Ovary (tissue), 9 donors: ENCODE measurements around the gene STIM1. TPM values are rescaled to one million over a fixed set of nuclear protein-coding genes. Genes with fewer than 3 reads are reported as not detected.
"Not testable (repeated sequence)": the region's sequence is repeated elsewhere in the genome, so short reads cannot be mapped to it uniquely, and the experiment has no call there.

Source experiments
- DNase-seq, 5 donors: peaks; one replicate each; pipeline ENCODE4 v3.0.0-alpha.2; 2019 to 2020
- H3K27ac ChIP-seq, 2 donors: fragments of 200-600 bp; one replicate each; pipeline versions ENCODE4 v1.5.1 to v1.8.0; 2019 to 2022
- H3K27me3 ChIP-seq: fragments of 200-600 bp; one replicate; pipeline ENCODE4 v1.8.0; 2022
- H3K36me3 ChIP-seq: fragments of 200-600 bp; sonication (generic); one replicate; pipeline ENCODE4 v1.5.1; 2019
- H3K4me1 ChIP-seq: one replicate; pipeline ENCODE4 v1.8.1; 2013; ENCODE audit warnings: mild to moderate bottlenecking, moderate library complexity; ENCODE audit not compliant: insufficient read depth
- H3K4me3 ChIP-seq: fragments of 200-600 bp; sonication (generic); one replicate; pipeline ENCODE4 v1.5.1; 2017
- H3K9me3 ChIP-seq, 2 donors: fragments of 200-600 bp in 1 of 2; sonication (generic) in 1 of 2; one replicate each; pipeline versions ENCODE4 v1.5.1 to v1.8.1; 2013 to 2019; ENCODE audit warnings: mild to moderate bottlenecking in 1 of 2, moderate library complexity in 1 of 2
- CTCF ChIP-seq, 3 donors: fragments of 450-650 bp in 2 of 3; fragments of 200-600 bp in 1 of 3; IDR thresholded peaks; one replicate each; pipeline versions ENCODE4 v1.5.1 to v1.8.0; 2016 to 2022; ENCODE audit warnings: antibody characterized with exemption in 3 of 3, mild to moderate bottlenecking in 1 of 3
- EP300 ChIP-seq: sonication (generic); formaldehyde crosslinking; IDR thresholded peaks from one replicate; pipeline ENCODE4 v1.6.1; 2017; ENCODE audit warnings: antibody characterized with exemption
- POLR2A ChIP-seq: fragments of 450-650 bp; IDR thresholded peaks from one replicate; pipeline ENCODE4 v1.6.1; 2017; ENCODE audit warnings: antibody characterized with exemption, mild to moderate bottlenecking, moderate library complexity
- WGBS, 3 donors: extraction: QIAGEN DNeasy Blood & Tissue Kit in 1 of 3; methylation state at CpG; one replicate each; pipeline versions ENCODE4 v1.1.5 to v1.1.7; 2013 to 2017; 5-methylcytosine and 5-hydroxymethylcytosine counted together
- intact Hi-C, 4 donors: fragments of 100-400 bp; cut with DNase I; formaldehyde crosslinking; loops; one replicate each; pipeline versions ENCODE4 v1.11.0 to v1.15.1; 2022 to 2023
- polyA plus RNA-seq, 2 donors: library from polyadenylated mRNA; stranded (reverse); fragments of 200-250 nt in 1 of 2; fragments of 350-450 nt in 1 of 2; fragmentation: Illumina TruSeq in 1 of 2; extraction: RNeasy Lipid Tissue Mini Kit (QIAGEN cat#74804) in 1 of 2; gene quantifications; one replicate each; pipeline ENCODE4 v1.2.3, GENCODE V29; 2013 to 2014
- total RNA-seq, 7 donors: library from RNA; depleted of rRNA in 2 of 7; stranded (reverse); fragments of >200 nt in 2 of 7; fragmentation: NEBNext Ultra II Directional in 3 of 7; extraction: Animal tissue kit (Norgen Biotek cat#: 25700) in 3 of 7; gene quantifications; one replicate each; pipeline versions ENCODE4 v1.1.0 to v1.2.4, GENCODE V29; 2016 to 2023
- donor health status: DM: no; HTN: no; CAD: no; lungs with moderate emphysema.
- donor health status: DM: no; HTN: no; CAD: no.
- donor health status: Bipolar disorder and iron deficiency.
- donor health status: DM: yes; HTN: yes; CAD: no.
- donor health status: DM: no; HTN: no; CAD: no.
- donor health status: DM: yes; HTN: yes; CAD: no.

Gene STIM1
- total and polyA plus RNA-seq, 9 donors, result 26.1 to 75.2 (median 58.7) TPM

- TF ChIP-seq POLR2A (no peak), CTCF (IDR thresholded peaks at IDR 0.05) (no peak)
- intact Hi-C loops, result no loop called here
- Histone ChIP-seq H3K4me1 (peaks cover 3% of the 10 kb centered on the region), H3K36me3 (no peaks in the 10 kb centered on the region), H3K27me3 (no peaks in the 10 kb centered on the region), H3K9me3 (no peaks in the 10 kb centered on the region), H3K4me3 (no peak overlapping the region), H3K27ac (no peak overlapping the region)
- 83 to 96% (median 95%) methylated on average over 1 of the region's 1 CpG for WGBS, 3 donors
- DNase-seq, result no peak
Measured at GRCh38 chr11:3809624-3809928, 45.9 kb upstream of the STIM1 start.

GRCh38 chr11:3810446-3810845 is 45.0 kb upstream of the STIM1 start:
- DNase-seq, result no peak
- intact Hi-C loops, result no loop called here
- H3K4me1 ChIP-seq, result peaks cover 3% of the 10 kb centered on the region
- 81 to 92% (median 87%) methylated on average over 3 of the region's 3 CpGs for WGBS, 3 donors
- H3K9me3 ChIP-seq, result no peaks in the 10 kb centered on the region
- H3K27ac ChIP-seq, result no peak overlapping the region
- no peak overlapping the region for H3K4me3 ChIP-seq
- no peaks in the 10 kb centered on the region for H3K36me3 ChIP-seq
- no peaks in the 10 kb centered on the region for H3K27me3 ChIP-seq
- TF ChIP-seq CTCF (IDR thresholded peaks at IDR 0.05) (no peak), EP300 (no peak), POLR2A (no peak)

GRCh38 chr11:3810951-3811350 is 44.5 kb upstream of the STIM1 start:
- TF ChIP-seq CTCF (IDR thresholded peaks at IDR 0.05) (no peak), POLR2A (no peak), EP300 (no peak)
- H3K4me1 ChIP-seq, result peaks cover 3% of the 10 kb centered on the region
- H3K4me3 ChIP-seq, result no peak overlapping the region
- H3K9me3 ChIP-seq, result no peaks in the 10 kb centered on the region
- DNase-seq, result no peak
- 95 to 100% (median 99%) methylated on average over 4 of the region's 4 CpGs for WGBS, 3 donors
- no peaks in the 10 kb centered on the region for H3K27me3 ChIP-seq
- H3K27ac ChIP-seq, result no peak overlapping the region
- intact Hi-C loops, result no loop called here
- H3K36me3 ChIP-seq, result no peaks in the 10 kb centered on the region

GRCh38 chr11:3814832-3815231 is 40.6 kb upstream of the STIM1 start:
- DNase-seq, H3K4me1 ChIP-seq, H3K36me3 ChIP-seq, intact Hi-C loops, H3K9me3 ChIP-seq, H3K27me3 ChIP-seq, H3K27ac ChIP-seq, H3K4me3 ChIP-seq: not testable (repeated sequence)
- 96 to 99% (median 96%) methylated on average over 5 of the region's 5 CpGs for WGBS, 3 donors

GRCh38 chr11:3815845-3816244 is 39.6 kb upstream of the STIM1 start:
- Histone ChIP-seq H3K27me3 (no peaks in the 10 kb centered on the region), H3K4me1 (no peaks in the 10 kb centered on the region), H3K36me3 (no peaks in the 10 kb centered on the region), H3K27ac (no peak overlapping the region), H3K9me3 (no peaks in the 10 kb centered on the region), H3K4me3 (no peak overlapping the region)
- intact Hi-C loops, result no loop called here
- no peak for TF ChIP-seq POLR2A
- no peak for TF ChIP-seq CTCF (IDR thresholded peaks at IDR 0.05)
- no peak for TF ChIP-seq EP300
- no peak for DNase-seq
- 53 to 66% (median 62%) methylated on average over 4 of the region's 4 CpGs for WGBS, 3 donors
